SH-SY5Y (cell line): ENCODE results near the gene SLX4IP.

Experiments used
- GATA2 ChIP-seq: IDR thresholded peaks from 2 replicates; pipeline ENCODE4 v1.6.1; 2011; ENCODE audit warnings: mild to moderate bottlenecking, low read depth, low read length
- GATA3 ChIP-seq: IDR thresholded peaks from 2 replicates; pipeline ENCODE4 v1.6.1; 2011; ENCODE audit warnings: low read depth, mild to moderate bottlenecking, low read length, moderate library complexity

The SLX4IP gene

GRCh38 chr20:10640897-10641296 lies 205.8 kb downstream of the SLX4IP start:
- TF ChIP-seq GATA3 (no peak), GATA2 (no peak)

- TF ChIP-seq GATA2 (no peak), GATA3 (no peak)
Observed at GRCh38 chr20:10641467-10641866, 206.4 kb downstream of the SLX4IP start.

- TF ChIP-seq GATA2 (no peak), GATA3 (no peak)
Observed at GRCh38 chr20:10641893-10642292, 206.8 kb downstream of the SLX4IP start.

GRCh38 chr20:10642856-10643559 lies 207.9 kb downstream of the SLX4IP start:
- no peak for TF ChIP-seq GATA2
- no peak for TF ChIP-seq GATA3

DNA sequence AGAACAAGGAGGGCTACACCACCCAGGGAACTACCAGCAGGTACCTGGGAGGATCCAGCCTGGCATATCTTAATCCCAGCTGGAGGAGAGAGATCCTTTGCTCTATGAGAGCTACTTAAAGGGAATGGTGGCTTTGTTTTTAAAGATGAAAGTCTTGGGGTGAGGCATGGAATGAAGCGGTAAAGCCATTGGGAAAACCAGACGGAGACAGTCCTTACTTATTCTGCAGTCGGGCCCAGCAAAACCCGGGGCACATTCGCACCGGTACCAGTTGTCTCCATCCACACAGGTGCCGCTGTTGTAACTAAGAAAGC lies 208.4 kb downstream of the SLX4IP start:
- TF ChIP-seq GATA3: no peak
- no peak for TF ChIP-seq GATA2

DNA sequence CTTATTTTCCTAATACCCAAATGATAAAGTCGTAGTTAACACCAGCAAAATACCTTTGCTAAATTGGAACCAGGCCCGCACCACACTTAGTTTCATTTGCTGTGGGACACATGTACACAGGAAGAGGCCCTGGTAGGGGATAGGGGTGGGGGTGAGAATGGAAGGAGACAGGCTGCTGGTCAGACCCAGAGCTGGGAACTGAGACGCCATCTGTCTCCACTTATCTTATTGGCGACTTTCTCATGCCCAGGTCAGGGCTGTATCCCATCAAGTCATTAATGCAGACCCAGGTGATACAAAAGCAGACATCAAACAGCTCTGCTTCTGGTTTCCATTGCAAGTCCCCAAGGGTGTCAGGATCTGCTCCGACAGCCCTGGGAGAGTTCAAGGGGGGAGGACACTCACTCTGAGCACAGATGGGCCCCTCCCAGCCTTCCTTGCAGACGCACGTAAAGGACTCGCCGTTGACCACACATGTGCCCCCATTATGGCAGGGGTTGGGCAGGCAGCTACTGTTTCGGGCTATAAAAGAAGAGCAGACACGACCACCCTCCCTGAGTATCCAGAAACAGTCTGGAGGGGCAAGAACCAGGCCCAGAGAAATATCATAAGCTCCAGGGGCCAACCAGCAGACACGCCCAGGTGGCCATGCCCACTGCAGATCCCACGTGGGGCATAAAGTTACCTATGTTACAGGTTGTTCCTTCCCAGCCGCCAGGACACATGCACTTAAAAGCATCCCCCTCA lies 209.5 kb downstream of the SLX4IP start:
- TF ChIP-seq GATA2: no peak
- TF ChIP-seq GATA3: no peak

GRCh38 chr20:10645205-10645570 lies 210.1 kb downstream of the SLX4IP start:
- TF ChIP-seq GATA2: no peak
- no peak for TF ChIP-seq GATA3

DNA sequence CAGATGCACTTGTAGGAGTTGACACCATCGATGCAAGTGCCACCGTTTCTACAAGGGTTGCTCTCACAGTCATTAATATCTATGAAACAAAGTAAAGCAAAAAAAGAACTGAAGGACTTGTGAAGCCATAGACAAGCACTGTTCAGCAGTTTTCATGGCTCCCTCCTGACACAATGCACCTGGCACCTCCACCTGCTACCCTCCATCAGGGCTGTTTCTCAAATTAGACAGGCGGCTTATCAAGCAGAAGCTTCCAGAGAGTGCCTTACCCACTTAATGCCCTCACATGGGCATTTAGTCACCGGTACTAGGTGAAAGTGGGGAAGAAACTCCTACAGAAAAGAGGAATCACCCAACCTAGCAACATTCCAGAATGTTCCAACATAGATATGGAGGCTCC lies 210.9 kb downstream of the SLX4IP start:
- TF ChIP-seq GATA3 (no peak), GATA2 (no peak)

DNA sequence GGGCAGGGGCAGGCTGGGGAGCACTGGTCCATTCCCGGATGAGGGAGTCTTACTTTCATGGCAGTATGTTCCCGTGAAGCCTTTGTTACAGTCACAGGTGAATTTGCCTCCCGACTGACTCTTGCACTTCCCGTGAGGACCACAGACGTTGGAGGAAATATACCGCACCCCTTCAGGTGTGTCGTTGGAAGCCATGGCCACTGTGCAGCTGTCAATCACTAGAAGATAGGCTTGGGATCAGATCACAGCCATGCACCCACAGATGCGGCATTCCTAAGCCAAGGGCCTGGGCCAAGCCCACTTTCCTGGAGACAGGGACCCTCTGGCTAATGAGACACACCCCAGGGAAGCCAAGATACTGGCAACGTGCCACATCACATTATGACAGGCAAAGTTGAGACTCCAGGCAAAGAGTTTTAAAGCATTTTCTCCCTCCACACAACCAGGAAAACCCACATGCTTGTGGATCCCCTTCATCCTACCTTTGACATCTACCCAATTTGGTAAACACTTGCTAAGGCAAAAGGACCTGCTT lies 211.8 kb downstream of the SLX4IP start:
- TF ChIP-seq GATA3 (no peak), GATA2 (no peak)

GRCh38 chr20:10647471-10647870 lies 212.4 kb downstream of the SLX4IP start:
- TF ChIP-seq GATA3 (no peak), GATA2 (no peak)

- TF ChIP-seq GATA2 (no peak), GATA3 (no peak)
Observed at GRCh38 chr20:10647909-10648308, 212.8 kb downstream of the SLX4IP start.

- no peak for TF ChIP-seq GATA3
- TF ChIP-seq GATA2: no peak
Observed at GRCh38 chr20:10648651-10649050, 213.5 kb downstream of the SLX4IP start.

DNA sequence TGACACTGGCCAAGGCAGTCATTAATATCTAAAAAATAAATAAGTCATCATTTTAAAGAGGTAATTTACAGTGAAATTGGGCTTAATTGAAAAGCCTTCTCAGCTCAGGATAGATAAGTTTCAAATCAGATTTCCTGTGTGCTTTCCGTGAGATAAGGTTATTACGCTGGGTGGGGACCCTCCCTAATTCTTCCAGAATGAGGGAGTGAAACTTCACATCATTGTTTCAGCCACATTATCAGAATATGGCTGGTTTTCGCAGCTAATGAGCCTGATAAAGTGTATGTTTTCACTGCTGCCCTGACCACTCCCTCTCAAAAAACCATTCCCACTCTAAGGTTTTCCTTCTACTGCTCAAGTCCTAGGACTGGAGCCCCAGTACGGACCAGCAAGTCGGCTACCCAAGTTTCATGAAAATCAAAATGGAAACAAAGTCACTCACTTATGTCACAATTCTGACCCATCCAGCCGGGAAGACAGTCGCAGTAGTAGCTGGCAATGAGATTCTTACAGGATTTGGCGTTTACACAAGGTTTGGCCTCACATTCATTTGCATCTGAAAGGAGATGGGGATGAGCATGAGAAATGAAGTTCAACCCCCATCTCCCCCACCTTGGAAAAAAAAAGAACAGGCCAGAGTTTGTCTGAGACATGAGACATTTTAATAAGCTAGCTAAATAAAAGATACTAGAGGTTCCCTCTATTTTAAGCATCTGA lies 214.1 kb downstream of the SLX4IP start:
- no peak for TF ChIP-seq GATA2
- no peak for TF ChIP-seq GATA3

DNA sequence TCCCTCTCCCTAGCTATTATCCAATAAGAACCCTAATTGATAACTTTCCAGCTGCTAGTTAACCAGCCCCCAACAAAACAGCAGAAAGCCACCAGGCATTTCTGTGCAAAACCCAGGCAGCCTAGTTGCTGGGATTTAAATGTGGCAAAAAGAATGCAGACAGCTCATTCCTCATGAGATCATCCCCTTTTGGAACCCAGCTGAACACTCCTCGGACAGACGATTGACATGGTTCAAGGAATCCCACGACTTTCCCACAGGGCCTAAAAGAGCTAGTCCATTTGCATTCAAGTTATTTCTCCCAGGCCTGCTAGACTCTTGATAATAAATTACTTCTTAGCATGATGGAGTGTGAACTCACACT lies 214.7 kb downstream of the SLX4IP start:
- TF ChIP-seq GATA3 (no peak), GATA2 (no peak)
